K562 (cell line): ENCODE measurements around the gene SCLY. TPM values are rescaled to one million over a fixed set of nuclear protein-coding genes. Genes with fewer than 3 reads are reported as not detected.
A peak's percentile ranks its signal among the peaks of the same experiment; 100 is the strongest.

Experiments used
- ATAC-seq: fragments of 200-7000 bp; cut with Tn5 transposase; 3 replicates; pipeline ENCODE4 v1.9.1; 2020; ENCODE audit warnings: moderate library complexity
- BruUV-seq: library from RNA; stranded (reverse); fragments of 400-500 nt; replicated peaks from 2 replicates; lab custom pipeline; 2021; lab: Mats Ljungman, UMichigan
- CTCF ChIA-PET: fragments of 300-600 bp; formaldehyde crosslinking; extraction: SDS; loops from one replicate; lab custom pipeline; 2021; ENCODE audit warnings: low intra/inter-chr PET ratio; lab: Yijun Ruan, JAX
- POLR2A ChIA-PET: fragments of 300-600, 350-650 bp; sonication (Branson Sonifier 250); formaldehyde crosslinking; extraction: SDS; loops from one replicate; lab custom pipeline; 2021; ENCODE audit warnings: antibody characterized with exemption, inconsistent platforms; lab: Yijun Ruan, JAX
- DNase-seq, 4 experiments: peaks; one replicate each; pipeline versions ENCODE4 v3.0.0 to v3.0.0-alpha.2; 2011 to 2018; ENCODE audit warnings: low spot score in 3 of 4, mixed read lengths in 3 of 4; ENCODE audit errors: extremely low read depth in 1 of 4
- FAIRE-seq: peaks from 2 replicates; lab custom pipeline; 2011; peaks lifted over from hg19 to GRCh38; lab: Jason Lieb, UNC
- H2AFZ ChIP-seq: 2 replicates; pipeline ENCODE4 v1.6.0; 2011; ENCODE audit warnings: low read depth, low read length, control low read depth, inconsistent platforms
- H3K27ac ChIP-seq: fragments of 200-600 bp; 3 replicates; pipeline ENCODE4 v1.8.0; 2011; ENCODE audit warnings: low read depth, mild to moderate bottlenecking, control low read depth, inconsistent platforms, low read length, moderate library complexity, mixed read lengths; ENCODE audit errors: extremely low read depth
- H3K27me3 ChIP-seq, 2 experiments: fragments of 300-600 bp in 1 of 2; 2 replicates in 1 of 2; 3 replicates in 1 of 2; pipeline versions ENCODE4 v1.6.0 to v1.8.0; 2011; ENCODE audit warnings: inconsistent platforms in 2 of 2, low read length in 2 of 2, mild to moderate bottlenecking in 1 of 2, mixed read lengths in 1 of 2, moderate library complexity in 1 of 2; ENCODE audit not compliant: control insufficient read depth in 2 of 2, insufficient read depth in 2 of 2
- H3K36me3 ChIP-seq: fragments of 300-600 bp; 3 replicates; pipeline ENCODE4 v1.8.0; 2011; ENCODE audit warnings: mild to moderate bottlenecking, low read length, inconsistent platforms; ENCODE audit not compliant: control insufficient read depth, insufficient read depth
- H3K4me1 ChIP-seq, 2 experiments: fragments of 200-600 bp in 1 of 2; replicated peaks in 1 of 2; 2 replicates in 1 of 2; 3 replicates in 1 of 2; pipeline versions ENCODE4 v1.5.1 to v1.8.0; 2011; ENCODE audit warnings: inconsistent platforms in 2 of 2, low read length in 2 of 2, mild to moderate bottlenecking in 1 of 2, mixed read lengths in 1 of 2, moderate library complexity in 1 of 2; ENCODE audit not compliant: control insufficient read depth in 2 of 2, insufficient read depth in 2 of 2
- H3K4me2 ChIP-seq: 2 replicates; pipeline ENCODE4 v1.6.1; 2011; ENCODE audit warnings: low read length, control low read depth, inconsistent platforms, mixed read lengths; ENCODE audit not compliant: insufficient read depth
- H3K4me3 ChIP-seq: fragments of 200-600 bp; sonication (generic), shearing (Covaris generic); 2 replicates; pipeline ENCODE4 v1.5.1; 2016; ENCODE audit warnings: control low read depth, inconsistent platforms
- H3K79me2 ChIP-seq: fragments of 200-600 bp; 3 replicates; pipeline ENCODE4 v1.8.0; 2011; ENCODE audit warnings: low read length, inconsistent platforms; ENCODE audit not compliant: control insufficient read depth, insufficient read depth
- H3K9ac ChIP-seq, 2 experiments: 2 replicates each; pipeline versions ENCODE4 v1.6.0 to v1.6.1; 2011; ENCODE audit warnings: low read depth in 2 of 2, low read length in 2 of 2, control low read depth in 1 of 2, inconsistent platforms in 1 of 2, mild to moderate bottlenecking in 1 of 2, mixed read lengths in 1 of 2; ENCODE audit not compliant: insufficient read depth in 1 of 2
- H3K9me1 ChIP-seq: one replicate; pipeline ENCODE4 v1.6.0; 2011; ENCODE audit warnings: inconsistent platforms, mild to moderate bottlenecking, low read length, moderate library complexity; ENCODE audit not compliant: control insufficient read depth, insufficient read depth
- H3K9me3 ChIP-seq: replicated peaks from 2 replicates; pipeline ENCODE4 v1.5.1; 2011; ENCODE audit warnings: low read depth, low read length, inconsistent platforms; ENCODE audit not compliant: control insufficient read depth, insufficient read depth
- H4K20me1 ChIP-seq: replicated peaks from 2 replicates; pipeline ENCODE4 v1.6.1; 2011; ENCODE audit warnings: low read length, inconsistent platforms, mixed read lengths; ENCODE audit not compliant: control insufficient read depth, insufficient read depth
- TEAD4 ChIP-seq, 2 experiments: sonication (generic) in 1 of 2; formaldehyde crosslinking in 1 of 2; IDR thresholded peaks; 2 replicates each; pipeline versions ENCODE4 v1.6.1 to v1.8.0; 2012 to 2022; ENCODE audit warnings: borderline replicate concordance in 1 of 2, inconsistent platforms in 1 of 2, low read length in 1 of 2, mild to moderate bottlenecking in 1 of 2, missing genetic modification reagents in 1 of 2
- VEZF1 ChIP-seq: fragments of 200-800 bp; sonication (Bioruptor generic); IDR thresholded peaks from 2 replicates; pipeline ENCODE4 v1.6.1; 2017; ENCODE audit warnings: missing genetic modification characterization, missing compliant biosample characterization
- ZFP36 ChIP-seq: fragments of 150-350 bp; IDR thresholded peaks from 2 replicates; pipeline ENCODE4 v1.6.1; 2018; ENCODE audit warnings: low read length, low read depth; ENCODE audit not compliant: partially characterized antibody
- ZNF444 ChIP-seq: fragments of 250-450 bp; sonication (Bioruptor Pico); IDR thresholded peaks from 2 replicates; pipeline ENCODE4 v1.4.0; 2020; ENCODE audit warnings: mild to moderate bottlenecking, moderate library complexity
- WGBS: fragments of 100-300 bp; shearing (Covaris generic); methylation state at CpG from one replicate; pipeline ENCODE4 v1.1.6; 2016; ENCODE audit warnings: low coverage, mixed read lengths; ENCODE audit not compliant: insufficient coverage; ENCODE audit errors: missing lambda C conversion rate; 5-methylcytosine and 5-hydroxymethylcytosine counted together
- in situ Hi-C: fragments of 300-500 bp; cut with MboI; formaldehyde crosslinking; loops from 4 replicates; pipeline ENCODE4 v1.15.0; 2018; ENCODE audit warnings: inconsistent platforms, mixed read lengths
- intact Hi-C: fragments of 100-400 bp; cut with micrococcal nuclease; formaldehyde crosslinking; loops from 2 replicates; pipeline ENCODE4 v1.14.2; 2022
- polyA plus RNA-seq, 8 experiments: library from polyadenylated mRNA; depleted of rRNA in 4 of 8; stranded (reverse) in 5 of 8; unstranded in 3 of 8; fragments of >200 nt; fragmentation: Nextera tagmentation in 2 of 8; fragmentation: Illumina TruSeq in 1 of 8; extraction: Ambion mirVana in 2 of 8; extraction: Trizol in 1 of 8; gene quantifications; 2 replicates each; pipeline versions ENCODE4 v1.2.1 to v1.2.3, GENCODE V29; 2011 to 2014; ENCODE audit warnings: inconsistent platforms in 1 of 8, missing spikeins in 1 of 8
- total RNA-seq, 7 experiments: library from RNA; depleted of rRNA in 6 of 7; stranded (reverse); fragments of >200 nt in 6 of 7; fragmentation: Illumina TruSeq in 2 of 7; extraction: Trizol in 2 of 7; gene quantifications; 2 replicates each; pipeline versions ENCODE4 v1.2.1 to v1.2.3, GENCODE V29; 2011 to 2021; ENCODE audit warnings: low replicate concordance in 1 of 7
- TF ChIP-seq, protein P1 (sequence below): fragments of 450-650 bp; IDR thresholded peaks from 2 replicates; pipeline ENCODE4 v1.6.1; 2018; ENCODE audit warnings: mild to moderate bottlenecking, low read depth; ENCODE audit not compliant: partially characterized antibody
- TF ChIP-seq, protein P2 (sequence below), 2 experiments: IDR thresholded peaks; 2 replicates each; pipeline ENCODE4 v1.6.1; 2011; ENCODE audit warnings: borderline replicate concordance in 1 of 2, control low read depth in 1 of 2, low read depth in 1 of 2, low read length in 1 of 2, mild to moderate bottlenecking in 1 of 2, mixed read lengths in 1 of 2, moderate library complexity in 1 of 2; ENCODE audit not compliant: insufficient read depth in 1 of 2, insufficient read length in 1 of 2, poor library complexity in 1 of 2, severe bottlenecking in 1 of 2; ENCODE audit errors: extremely low read depth in 1 of 2
- TF ChIP-seq, protein P3 (sequence below), 2 experiments: fragments of 450-650 bp; conservative IDR thresholded peaks; 2 replicates each; pipeline ENCODE4 v1.6.1; 2017; ENCODE audit warnings: mild to moderate bottlenecking in 2 of 2, moderate library complexity in 2 of 2

Gene SCLY
- total and polyA plus RNA-seq, 9 of the 15 experiments (the other 6 are each of a cell fraction or from before 2014, with no cell fraction given), result 2.6 to 32.2 (median 21.1) TPM

DNA sequence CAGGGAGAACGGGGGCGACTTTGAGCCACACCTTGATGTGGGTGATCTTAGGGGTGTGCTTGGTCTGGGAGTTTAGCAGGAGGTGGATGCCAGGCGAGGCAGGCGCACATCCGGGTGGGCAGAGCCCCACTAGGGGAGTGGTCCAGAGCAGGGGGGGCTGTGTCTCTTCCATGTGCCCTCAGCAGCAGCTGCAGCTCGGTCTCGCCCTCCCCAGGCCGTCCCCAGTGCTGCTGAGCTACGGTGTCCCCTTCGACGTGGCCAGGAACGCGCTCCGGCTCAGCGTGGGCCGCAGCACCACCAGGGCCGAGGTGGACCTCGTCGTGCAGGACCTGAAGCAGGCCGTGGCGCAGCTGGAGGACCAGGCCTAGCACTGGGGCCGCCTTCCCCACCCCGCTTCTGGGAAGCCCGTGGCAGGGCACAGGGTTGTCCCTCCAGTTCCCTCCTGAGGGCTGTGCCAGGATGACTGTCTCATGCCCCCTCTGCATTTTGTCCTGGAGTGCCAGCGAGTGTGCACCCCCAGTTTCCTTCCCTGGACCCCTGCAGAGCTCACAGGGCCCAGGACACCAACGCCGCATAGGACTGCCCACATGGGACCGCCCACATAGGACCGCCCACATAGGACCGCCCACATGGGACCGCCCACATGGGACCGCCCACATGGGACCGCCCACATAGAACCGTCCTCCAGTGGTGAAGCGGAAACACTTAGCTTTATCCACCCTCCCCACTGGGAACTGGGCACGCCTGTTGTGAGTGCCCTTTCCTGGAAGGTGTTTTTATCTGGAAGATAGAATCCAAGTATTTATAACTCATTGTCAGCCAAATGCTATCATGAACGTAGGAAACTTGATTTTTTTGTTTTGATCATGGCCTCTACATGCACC lies 37.4 kb downstream of the SCLY start:
- Histone ChIP-seq H3K9me1 (peaks cover 3% of the 10 kb centered on the region), H3K9me3 (no peaks in the 10 kb centered on the region), H3K79me2 (no peaks in the 10 kb centered on the region), H3K36me3 (peaks cover 8% of the 10 kb centered on the region; the same call in 1 of the 3 replicates), H2AFZ (peak overlapping the region; percentile 68), H3K4me1 (peaks cover 6 to 44% of the 10 kb centered on the region in 2 experiments; a peak in 3 of 5 replicates), H3K4me2 (peak overlapping the region; percentile 46), H3K27me3 (no peaks in the 10 kb centered on the region), H3K27ac (peak overlapping the region; percentile 36; the same call in 1 of the 3 replicates), H4K20me1 (no peaks in the 10 kb centered on the region), H3K9ac (peak overlapping the region in 1 of 2 experiments; percentile 75; a peak in 2 of 4 replicates), H3K4me3 (no peak overlapping the region)
- TSS peak; percentile 40 for BruUV-seq
- ChIA-PET POLR2A (interaction anchor here (0.8 to 1.9 kb wide), 6 partner anchors 11 to 103 kb away, joined by 3 to 8 read pairs (median 4); partner anchors contain the start of gene SCLY), CTCF (no interaction called here)
- peak; percentile 100 for ATAC-seq
- 13% methylated on average over 24 of the region's 37 CpGs for WGBS
- DNase-seq, result peak; percentile 87 to 96 (median 92)
- in situ Hi-C loops, result no loop called here
- intact Hi-C loops, result no loop called here
- peak; percentile 95 for FAIRE-seq
- TF ChIP-seq, protein P1, sequence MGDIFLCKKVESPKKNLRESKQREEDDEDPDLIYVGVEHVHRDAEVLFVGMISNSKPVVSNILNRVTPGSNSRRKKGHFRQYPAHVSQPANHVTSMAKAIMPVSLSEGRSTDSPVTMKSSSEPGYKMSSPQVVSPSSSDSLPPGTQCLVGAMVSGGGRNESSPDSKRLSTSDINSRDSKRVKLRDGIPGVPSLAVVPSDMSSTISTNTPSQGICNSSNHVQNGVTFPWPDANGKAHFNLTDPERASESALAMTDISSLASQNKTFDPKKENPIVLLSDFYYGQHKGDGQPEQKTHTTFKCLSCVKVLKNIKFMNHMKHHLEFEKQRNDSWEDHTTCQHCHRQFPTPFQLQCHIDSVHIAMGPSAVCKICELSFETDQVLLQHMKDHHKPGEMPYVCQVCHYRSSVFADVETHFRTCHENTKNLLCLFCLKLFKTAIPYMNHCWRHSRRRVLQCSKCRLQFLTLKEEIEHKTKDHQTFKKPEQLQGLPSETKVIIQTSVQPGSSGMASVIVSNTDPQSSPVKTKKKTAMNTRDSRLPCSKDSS, result no peak
- TF ChIP-seq ZNF444 (CRISPR knock-in tag) (no peak), VEZF1 (peak; percentile 24; the same call in 1 of the 2 replicates), ZFP36 (no peak), TEAD4 (IDR thresholded peaks at IDR 0.05; ENCODE audit: low read length) (0 out of 2 replicates have a peak, but pooled peaks have one; percentile 22), TEAD4 (CRISPR knock-in tag; IDR thresholded peaks at IDR 0.05; ENCODE audit: borderline replicate concordance) (no peak)
- TF ChIP-seq, protein P2, sequence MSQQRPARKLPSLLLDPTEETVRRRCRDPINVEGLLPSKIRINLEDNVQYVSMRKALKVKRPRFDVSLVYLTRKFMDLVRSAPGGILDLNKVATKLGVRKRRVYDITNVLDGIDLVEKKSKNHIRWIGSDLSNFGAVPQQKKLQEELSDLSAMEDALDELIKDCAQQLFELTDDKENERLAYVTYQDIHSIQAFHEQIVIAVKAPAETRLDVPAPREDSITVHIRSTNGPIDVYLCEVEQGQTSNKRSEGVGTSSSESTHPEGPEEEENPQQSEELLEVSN (IDR thresholded peaks at IDR 0.05; ENCODE audit: borderline replicate concordance in 1 of 2, extremely low read depth in 1 of 2, insufficient read depth in 1 of 2, insufficient read length in 1 of 2, low read depth in 1 of 2, low read length in 1 of 2, poor library complexity in 1 of 2, severe bottlenecking in 1 of 2), result peak in 1 of 2 experiments; percentile 4
- TF ChIP-seq, protein P3, sequence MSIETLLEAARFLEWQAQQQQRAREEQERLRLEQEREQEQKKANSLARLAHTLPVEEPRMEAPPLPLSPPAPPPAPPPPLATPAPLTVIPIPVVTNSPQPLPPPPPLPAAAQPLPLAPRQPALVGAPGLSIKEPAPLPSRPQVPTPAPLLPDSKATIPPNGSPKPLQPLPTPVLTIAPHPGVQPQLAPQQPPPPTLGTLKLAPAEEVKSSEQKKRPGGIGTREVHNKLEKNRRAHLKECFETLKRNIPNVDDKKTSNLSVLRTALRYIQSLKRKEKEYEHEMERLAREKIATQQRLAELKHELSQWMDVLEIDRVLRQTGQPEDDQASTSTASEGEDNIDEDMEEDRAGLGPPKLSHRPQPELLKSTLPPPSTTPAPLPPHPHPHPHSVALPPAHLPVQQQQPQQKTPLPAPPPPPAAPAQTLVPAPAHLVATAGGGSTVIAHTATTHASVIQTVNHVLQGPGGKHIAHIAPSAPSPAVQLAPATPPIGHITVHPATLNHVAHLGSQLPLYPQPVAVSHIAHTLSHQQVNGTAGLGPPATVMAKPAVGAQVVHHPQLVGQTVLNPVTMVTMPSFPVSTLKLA (conservative IDR thresholded peaks at IDR 0.05), result no peak
